ENCODE data around the gene TMBIM4.

- no peak for TF ChIP-seq TAF1 (IDR thresholded peaks at IDR 0.05; ENCODE audit: low read depth, low read length)
- TF ChIP-seq POLR2AphosphoS5 (IDR thresholded peaks at IDR 0.05; ENCODE audit: low read depth, low read length), result no peak
- TF ChIP-seq POLR2A (IDR thresholded peaks at IDR 0.05; ENCODE audit: low read depth, low read length), result no peak
- TF ChIP-seq POU2F2 (IDR thresholded peaks at IDR 0.05; ENCODE audit: low read depth, low read length), result no peak
- TF ChIP-seq SPI1 (IDR thresholded peaks at IDR 0.05; ENCODE audit: low read depth, low read length), result peak; percentile 32; the same call in 1 of the 2 replicates
- no peak for TF ChIP-seq PAX5 (IDR thresholded peaks at IDR 0.05; ENCODE audit: insufficient read depth, low read length, severe bottlenecking)
Observed at GRCh38 chr12:66119870-66120241, 49.9 kb downstream of the TMBIM4 start.
